Fibroblast of villous mesenchyme (primary cell): ENCODE results near the gene SREBF2. TPM values are rescaled to one million over a fixed set of nuclear protein-coding genes. Genes with fewer than 3 reads are reported as not detected.

Source experiments
- DNase-seq: peaks from one replicate; pipeline ENCODE4 v3.0.0-alpha.2; 2010; ENCODE audit warnings: low read depth
- H3K4me3 ChIP-seq: 2 replicates; pipeline ENCODE4 v1.5.1; 2011; ENCODE audit warnings: low read depth, mild to moderate bottlenecking, low read length
- total RNA-seq: library from RNA; depleted of rRNA; stranded (reverse); fragments of >200 nt; gene quantifications from 2 replicates; pipeline ENCODE4 v1.2.3, GENCODE V29; 2012
- TF ChIP-seq, protein P1 (sequence below): IDR thresholded peaks from 2 replicates; pipeline ENCODE4 v1.5.1; 2012; ENCODE audit warnings: low read depth, mild to moderate bottlenecking, low read length; ENCODE audit not compliant: insufficient read depth

The SREBF2 gene
- total RNA-seq, 1 donor: 83.3 TPM

GRCh38 chr22:41826430-41827383 lies 6.2 kb upstream of the SREBF2 start:
- H3K4me3 ChIP-seq: no peak overlapping the region
- peak; percentile 47 for DNase-seq
- TF ChIP-seq, protein P1, sequence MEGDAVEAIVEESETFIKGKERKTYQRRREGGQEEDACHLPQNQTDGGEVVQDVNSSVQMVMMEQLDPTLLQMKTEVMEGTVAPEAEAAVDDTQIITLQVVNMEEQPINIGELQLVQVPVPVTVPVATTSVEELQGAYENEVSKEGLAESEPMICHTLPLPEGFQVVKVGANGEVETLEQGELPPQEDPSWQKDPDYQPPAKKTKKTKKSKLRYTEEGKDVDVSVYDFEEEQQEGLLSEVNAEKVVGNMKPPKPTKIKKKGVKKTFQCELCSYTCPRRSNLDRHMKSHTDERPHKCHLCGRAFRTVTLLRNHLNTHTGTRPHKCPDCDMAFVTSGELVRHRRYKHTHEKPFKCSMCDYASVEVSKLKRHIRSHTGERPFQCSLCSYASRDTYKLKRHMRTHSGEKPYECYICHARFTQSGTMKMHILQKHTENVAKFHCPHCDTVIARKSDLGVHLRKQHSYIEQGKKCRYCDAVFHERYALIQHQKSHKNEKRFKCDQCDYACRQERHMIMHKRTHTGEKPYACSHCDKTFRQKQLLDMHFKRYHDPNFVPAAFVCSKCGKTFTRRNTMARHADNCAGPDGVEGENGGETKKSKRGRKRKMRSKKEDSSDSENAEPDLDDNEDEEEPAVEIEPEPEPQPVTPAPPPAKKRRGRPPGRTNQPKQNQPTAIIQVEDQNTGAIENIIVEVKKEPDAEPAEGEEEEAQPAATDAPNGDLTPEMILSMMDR: no peak

GRCh38 chr22:41827671-41828070 lies 5.2 kb upstream of the SREBF2 start:
- no peak for DNase-seq
- H3K4me3 ChIP-seq: no peak overlapping the region
- TF ChIP-seq, protein P1: no peak

- TF ChIP-seq, protein P1: no peak
- no peak for DNase-seq
- no peak overlapping the region for H3K4me3 ChIP-seq
These were observed 4.4 kb upstream of the SREBF2 start for GRCh38 chr22:41828516-41828915.

DNA sequence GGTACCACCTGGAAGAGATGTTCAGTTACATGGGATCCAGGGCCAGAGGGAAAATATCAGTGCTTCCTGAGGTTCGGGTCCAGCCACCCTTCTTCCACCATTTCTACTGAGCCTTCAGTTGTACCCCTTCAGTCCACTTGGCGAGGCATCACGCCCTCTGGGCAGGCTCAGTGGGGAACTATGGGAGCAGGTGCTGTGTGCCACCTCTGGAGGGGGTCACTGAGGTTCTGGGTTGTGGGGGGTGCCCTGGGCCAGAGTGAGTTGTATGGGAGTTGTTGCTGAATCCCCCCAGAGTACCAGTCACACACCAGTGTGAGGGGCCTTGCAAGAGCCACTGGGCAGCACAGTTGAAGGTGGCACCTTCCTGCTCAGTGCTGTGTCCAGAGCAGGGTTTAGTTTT lies 2.7 kb upstream of the SREBF2 start:
- TF ChIP-seq, protein P1: no peak
- H3K4me3 ChIP-seq: no peak overlapping the region
- DNase-seq: no peak

DNA sequence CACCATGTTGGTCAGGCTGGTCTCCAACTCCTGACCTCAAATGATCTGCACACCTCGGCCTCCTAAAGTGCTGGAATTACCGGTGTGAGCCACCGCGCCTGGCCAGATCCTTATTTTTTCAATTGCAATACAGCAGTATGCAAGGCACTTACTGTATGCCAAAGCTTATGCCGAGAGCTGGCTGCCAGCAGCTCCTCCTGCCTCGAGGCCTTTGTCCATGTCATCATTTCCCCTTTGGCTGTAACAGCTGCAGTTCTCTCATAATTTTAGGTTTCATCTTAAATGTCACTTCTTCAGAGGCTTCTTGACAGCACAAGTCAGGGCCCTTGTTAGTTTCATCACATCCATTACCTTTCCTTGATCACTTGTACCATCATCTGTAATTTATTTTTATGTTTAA lies 1.5 kb upstream of the SREBF2 start:
- DNase-seq: no peak
- TF ChIP-seq, protein P1: no peak
- no peak overlapping the region for H3K4me3 ChIP-seq

DNA sequence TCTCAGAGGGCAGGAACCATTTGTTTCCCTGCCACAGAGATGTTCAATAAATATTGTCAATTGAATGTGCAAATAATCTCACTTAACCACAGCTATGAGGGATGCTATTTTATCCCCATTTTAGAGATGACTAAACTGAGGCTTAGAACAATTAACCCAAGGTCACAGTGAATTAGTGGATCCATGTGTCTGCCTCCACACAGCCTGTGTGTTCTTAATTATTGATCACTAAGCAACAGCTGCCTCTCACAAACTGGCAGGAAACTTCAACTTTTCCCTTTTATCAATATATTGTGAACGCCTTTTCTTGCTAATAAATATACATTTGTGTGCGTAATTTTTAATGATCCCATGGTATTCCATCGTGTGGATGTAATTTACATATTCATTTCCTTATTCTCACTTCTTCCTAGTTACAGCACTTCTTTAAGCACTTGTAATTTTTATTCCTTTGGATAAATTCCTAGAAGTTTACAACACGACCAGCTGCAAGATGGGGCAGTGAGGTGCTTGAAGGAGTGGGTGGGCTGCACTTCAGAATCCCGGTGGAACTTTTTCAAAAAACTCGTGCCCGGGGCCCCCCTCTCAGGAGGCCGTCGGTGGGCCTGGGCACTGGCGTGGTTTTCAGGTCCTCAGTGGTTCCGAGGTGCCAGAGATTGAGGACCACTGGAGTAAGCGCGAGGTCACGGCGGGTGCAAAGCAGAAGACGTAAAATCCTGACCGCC lies 915 bp upstream of the SREBF2 start:
- H3K4me3 ChIP-seq: peak overlapping the region; percentile 58
- DNase-seq: no peak
- TF ChIP-seq, protein P1: no peak
